Measurements from ENCODE around the gene SLC5A3.

The SLC5A3 gene

DNA sequence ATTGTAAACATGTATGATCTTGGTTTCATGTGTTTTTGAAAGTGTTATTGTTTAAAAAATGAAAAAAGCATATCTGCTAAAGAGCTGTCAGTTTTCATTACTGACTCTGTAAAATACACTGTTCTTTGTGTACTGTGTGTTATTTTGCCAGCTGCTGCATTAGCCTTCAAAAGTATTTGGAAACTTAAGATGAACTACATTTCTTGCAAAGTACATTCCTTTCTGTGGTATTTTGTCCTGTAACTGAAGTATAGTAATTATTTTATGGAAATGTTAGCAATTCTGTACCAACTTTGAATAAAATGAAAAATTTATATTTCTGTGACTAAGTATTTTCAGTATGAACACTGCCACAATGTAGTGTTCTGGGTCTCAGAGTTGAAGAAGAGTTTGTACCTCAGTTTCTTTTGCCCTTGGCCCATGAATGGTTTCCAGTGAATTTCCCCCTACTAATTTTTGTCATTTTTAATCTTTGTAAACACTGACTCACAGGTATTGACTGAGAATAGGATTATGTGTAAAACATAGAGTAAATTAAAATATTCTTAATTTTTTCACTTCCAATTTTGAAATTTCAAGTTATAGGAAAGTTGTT is 32.7 kb downstream of the SLC5A3 start:
- DNase-seq = no peak

DNA sequence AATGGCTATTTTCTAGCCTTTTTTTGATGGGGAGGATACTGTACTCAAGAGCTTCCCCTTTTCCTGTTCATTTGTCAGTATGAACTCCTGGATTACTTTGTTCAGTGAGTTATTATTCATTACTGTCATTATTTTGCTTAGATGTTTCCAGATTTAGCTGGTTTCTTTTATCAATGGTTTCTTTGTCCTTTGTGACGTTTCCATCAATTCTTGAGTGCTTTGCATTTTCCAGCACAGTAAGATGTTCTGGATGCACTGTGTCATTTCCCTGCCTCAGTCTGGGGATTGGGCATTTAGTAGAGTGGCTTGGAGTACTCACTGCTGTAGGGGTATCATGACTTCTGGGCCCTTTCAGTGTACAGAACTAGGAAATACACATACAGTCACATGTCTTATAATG is 34.2 kb downstream of the SLC5A3 start:
- DNase-seq = no peak

DNA sequence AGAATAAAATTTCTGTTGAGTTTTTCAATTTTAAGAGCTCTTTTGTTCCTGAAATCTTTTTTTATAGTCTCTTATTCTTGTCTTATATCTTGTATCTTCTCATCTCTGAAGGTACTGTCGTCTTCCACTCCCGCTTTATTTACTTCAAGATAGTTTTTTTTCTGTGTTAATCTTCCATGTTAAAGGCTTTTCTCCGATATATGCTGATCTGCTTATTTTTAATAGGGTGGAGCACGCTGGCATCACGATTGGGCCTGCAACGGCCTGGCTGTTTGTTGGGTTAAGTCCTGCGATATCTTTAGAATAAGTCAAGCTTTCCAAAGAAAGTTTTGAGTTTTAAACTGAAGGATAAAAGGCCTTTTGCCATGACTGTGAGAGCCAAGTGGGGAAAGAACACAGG is 35.7 kb downstream of the SLC5A3 start:
- no peak for DNase-seq

DNA sequence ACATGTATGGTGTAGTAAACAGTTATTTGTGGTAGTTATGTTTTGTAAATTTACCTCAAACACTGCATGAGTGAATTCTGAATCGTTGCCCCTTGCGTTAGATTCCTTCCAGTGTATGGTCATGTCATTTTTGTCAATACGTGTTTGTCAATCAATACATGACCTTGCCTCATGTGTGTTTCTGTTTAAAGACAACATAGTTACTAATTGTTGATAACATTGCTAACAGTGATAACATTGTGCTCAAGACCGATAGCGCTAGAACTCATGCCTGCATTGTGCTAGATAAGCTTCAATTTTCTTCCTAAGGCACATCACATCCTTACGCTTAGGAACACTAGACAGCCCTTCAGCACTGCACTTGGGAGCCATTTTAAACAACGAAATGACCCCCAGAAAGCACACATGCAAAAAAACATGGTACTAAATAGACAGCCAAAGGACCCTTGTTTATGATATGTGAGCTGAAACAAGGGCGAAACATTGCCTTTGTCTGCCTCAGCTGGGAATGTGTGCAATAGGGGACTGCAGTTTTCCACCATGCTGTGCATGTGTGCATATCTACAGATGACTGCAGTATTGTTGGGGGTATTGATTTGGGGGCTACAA is 37.3 kb downstream of the SLC5A3 start:
- DNase-seq = no peak

DNA sequence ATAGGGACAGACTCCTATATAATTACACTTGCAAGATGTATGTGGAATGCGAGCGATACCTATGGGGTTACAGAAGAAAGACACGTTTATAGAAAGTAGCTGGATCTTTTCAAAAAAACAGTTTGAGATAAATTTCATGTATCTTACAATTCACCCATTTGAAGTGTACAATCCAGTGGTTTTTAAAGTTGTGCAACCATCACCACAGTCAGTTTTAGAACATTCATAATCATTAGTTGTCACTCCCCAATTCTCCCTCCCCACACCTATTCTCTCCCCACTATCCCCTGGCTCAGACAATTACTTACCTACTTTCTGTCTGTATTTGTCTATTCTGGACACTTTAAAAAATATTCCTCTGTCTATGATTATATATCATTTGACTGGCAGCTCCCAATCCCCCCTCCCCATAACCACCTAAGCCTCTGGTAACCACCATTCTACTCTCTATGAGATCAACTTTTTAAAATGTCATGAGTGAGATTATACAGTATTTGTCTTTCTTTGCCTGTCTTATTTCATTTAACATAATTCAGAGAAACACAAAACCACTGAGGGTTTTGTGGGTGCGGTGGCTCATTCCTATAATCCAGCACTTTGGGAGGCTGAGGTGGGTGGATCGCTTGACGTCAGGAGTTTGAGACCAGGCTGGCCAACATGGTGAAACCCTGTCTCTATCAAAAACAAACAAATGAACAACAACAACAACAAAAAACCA is 39.1 kb downstream of the SLC5A3 start:
- no peak for DNase-seq

DNA sequence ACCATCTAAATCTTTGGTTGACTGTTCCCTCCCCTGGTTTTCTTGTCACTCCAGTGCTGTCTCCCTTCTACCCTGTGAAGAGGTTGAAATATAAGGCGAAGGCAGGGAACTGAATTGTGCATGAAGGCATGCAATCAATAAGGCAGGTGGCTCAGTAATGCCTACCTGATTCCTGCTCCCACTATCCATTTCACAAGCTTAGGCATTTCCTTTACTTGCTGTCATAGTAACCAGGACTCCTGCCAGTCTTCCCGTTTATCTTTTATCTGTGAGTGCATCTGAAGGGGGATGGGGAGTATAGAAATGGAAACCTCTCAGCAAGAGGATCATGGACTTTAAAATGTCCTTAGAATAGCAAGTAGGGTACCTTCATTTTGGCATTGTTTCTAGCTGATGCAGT is 40.5 kb downstream of the SLC5A3 start:
- DNase-seq = no peak

DNA sequence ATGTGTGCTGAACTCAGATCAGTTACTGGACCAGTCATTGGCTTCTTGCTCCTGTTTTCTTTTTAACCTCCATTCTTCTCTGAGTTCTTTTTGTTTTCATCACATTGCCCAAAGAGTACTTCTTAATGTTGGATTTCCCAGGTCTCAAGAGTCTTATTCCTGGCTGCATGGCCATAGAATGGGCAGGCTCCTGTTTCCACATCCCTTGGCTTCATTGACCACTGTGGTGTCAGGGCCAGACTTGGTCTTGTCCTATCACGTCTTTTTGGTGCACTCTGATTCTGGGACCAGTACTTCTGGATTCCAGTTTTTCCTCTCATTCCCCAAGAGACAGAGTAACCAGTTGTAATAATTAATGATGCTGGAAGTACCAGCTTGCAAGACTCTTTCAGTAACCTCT is 41.8 kb downstream of the SLC5A3 start:
- DNase-seq = no peak

DNA sequence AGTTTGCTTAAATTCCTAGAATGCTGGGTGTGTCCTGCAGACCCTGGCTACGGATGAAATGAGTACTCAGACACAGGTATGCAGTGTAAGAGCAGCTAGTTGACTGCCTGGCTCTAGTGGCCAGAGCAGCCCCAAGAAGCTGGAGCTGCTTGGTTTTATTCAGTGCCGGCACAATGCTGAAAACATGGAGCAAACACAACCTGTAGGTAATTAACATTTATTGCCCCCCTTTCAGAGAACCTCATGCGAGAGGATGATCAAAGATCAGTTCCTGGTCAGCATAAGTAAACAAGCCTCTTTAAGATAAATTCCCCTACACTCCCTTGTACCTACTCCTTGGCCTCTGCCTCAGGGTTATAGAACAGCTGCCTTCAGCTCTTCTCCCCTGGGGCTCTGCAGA is 43.2 kb downstream of the SLC5A3 start:
- no peak for DNase-seq

DNA sequence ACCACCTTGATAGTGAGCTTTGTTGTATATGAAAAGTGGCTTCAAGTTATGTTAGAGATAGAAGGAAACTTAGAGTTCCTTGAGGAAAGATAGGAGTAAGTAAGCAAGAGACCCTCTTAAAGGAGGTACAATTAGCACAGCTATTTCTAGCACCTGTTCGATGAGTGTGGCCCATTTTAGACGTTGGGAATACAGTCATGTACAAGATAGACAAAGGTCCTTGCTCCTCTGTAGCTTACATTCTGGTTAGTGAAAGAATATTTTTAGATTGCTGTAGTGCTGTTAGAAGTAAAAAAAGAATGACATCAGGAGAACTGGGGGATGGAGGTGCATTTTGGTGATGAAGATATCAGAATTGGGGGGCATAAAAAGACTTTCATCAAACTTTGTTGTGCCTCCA is 47.5 kb downstream of the SLC5A3 start:
- DNase-seq = no peak

DNA sequence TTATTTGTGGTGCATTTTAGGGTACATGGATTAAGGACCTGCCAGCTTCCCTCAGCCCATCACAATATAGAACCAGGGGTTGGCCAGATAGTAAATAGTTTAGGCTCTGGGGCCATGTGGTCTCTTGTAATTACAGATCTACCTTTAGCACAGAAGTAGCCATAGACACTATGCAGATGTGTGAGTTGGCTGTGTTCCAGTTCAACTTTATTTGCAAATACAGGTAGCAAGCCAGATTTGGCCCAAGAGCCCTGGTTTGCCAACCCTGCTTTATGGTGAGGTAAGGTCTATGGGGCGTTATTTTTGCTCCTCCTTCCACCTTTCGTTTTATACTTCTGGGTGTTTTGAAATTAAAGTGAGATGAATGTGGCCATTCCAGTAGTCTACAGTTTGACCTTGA is 48.7 kb downstream of the SLC5A3 start:
- no peak for DNase-seq
